ENCODE data around the gene C9orf152. TPM values are rescaled to one million over a fixed set of nuclear protein-coding genes. Genes with fewer than 3 reads are reported as not detected.
"Not testable (repeated sequence)": the region's sequence is repeated elsewhere in the genome, so short reads cannot be mapped to it uniquely, and the experiment has no call there.

Gene C9orf152
- polyA plus RNA-seq, 1 donor, result 0.36 TPM

DNA sequence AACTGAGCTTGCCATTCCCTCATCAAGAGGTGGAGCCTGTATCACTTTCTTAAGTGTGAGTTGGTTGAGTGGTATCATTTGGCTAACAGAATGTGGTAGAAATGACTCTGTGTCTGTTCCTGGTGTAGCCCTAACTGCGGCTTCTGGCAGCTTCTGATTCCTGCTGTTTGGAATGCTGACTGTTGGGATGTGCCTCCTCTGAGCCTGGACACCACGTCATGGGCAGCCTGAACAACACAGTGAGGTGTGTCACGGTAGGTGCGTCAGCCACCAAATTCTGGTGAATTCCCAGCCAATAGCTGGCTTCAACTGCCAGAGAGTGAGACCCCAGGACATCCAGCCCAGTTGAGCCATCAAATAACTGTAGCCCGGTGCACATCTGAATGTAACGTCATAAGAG is 6.1 kb upstream of the C9orf152 start:
- no peak for DNase-seq

DNA sequence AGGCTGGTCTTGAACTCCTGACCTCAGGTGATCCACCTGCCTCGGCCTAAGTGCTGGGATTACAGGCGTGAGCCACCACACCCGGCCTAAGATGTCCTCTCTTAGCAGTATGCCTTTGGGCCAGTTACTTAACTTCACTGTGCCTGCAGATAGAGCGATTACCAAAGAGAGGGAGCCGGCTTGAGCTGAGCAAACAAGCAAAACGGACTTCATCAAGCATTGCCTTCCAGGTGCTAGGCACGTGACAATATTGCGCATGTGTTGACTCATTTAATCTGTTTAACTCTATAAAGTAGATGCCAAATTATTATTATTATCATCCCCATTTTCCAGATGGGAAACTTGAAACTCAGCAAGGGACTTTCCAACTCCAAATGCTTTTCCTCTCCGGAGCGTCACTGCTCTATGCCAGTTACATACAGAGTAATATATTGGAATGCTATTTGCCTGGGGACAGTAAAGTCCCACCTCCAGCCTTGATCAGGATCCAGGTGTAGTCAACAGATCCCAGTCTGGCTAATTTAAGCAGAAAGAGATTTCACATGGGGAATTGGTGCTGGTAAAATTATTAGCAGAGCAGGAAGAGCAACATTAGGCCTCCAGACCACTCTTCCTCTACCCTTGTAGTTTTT is 5.6 kb upstream of the C9orf152 start:
- no peak for DNase-seq

DNA sequence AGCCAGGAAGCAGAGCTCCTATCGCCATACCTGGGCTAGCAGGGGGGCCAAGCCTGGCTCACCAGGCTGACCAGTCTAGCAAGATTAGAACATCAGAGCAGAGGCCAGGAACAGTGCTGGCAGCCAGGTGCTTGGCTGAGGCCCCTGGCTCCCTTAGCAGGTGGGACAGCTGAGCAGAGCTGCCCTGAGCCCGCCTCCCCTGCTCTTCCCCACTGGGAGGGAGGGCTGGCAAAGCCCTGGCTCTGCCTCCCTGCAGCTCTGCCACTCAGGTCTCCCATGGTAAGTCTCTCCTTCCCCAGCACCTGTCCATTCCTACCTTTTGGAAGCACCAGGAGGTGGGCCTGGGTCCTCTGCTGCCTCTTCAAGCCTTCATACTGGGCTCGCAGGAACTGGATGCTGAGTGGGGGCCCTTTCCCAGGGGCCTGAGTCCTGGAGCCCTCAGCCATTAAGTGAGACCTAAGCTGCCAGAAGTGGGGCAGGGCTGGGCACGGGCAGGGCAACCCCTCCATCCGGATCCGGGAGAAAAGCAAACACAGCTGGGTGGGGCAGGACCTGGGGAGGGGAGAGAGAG is 803 bp downstream of the C9orf152 start:
- DNase-seq, result no peak

DNA sequence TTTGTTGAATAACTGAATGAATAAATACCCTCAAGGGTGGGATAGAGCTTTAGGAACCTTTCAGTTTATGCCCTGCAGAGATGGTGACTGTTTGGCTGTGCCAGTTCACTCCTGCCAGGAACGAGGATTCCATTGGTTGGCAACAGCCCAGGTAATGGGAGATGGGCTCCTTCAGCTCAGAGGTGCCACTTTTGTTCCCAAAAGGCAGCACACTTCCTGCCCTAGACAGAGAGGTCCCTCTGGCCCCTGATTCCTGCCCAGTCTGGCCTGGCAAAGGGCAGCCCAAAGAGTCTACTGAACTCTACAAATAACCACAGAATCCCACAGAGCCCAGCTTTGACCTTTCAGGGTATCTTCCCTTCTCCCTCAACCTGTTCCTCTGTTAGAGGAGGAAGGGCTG is 1.6 kb downstream of the C9orf152 start:
- DNase-seq, result no peak

DNA sequence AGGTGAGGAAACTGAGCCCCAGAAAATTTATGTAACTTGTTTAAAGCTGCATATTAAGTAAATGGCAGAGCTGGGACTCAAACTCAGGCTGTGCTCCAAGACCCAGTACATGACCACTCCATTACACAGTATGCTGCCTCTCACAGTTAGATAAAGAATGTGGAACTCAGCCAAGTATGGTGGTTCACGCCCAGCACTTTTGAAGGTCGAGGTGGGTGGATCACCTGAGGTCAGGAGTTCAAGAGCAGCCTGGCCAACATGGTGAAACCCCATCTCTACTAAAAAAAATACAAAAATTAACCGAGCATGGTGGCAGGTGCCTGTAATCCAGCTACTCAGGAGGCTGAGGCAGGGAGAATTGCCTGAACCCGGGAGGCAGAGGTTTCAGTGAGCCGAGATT is 2.3 kb downstream of the C9orf152 start:
- not testable (repeated sequence) for DNase-seq

DNA sequence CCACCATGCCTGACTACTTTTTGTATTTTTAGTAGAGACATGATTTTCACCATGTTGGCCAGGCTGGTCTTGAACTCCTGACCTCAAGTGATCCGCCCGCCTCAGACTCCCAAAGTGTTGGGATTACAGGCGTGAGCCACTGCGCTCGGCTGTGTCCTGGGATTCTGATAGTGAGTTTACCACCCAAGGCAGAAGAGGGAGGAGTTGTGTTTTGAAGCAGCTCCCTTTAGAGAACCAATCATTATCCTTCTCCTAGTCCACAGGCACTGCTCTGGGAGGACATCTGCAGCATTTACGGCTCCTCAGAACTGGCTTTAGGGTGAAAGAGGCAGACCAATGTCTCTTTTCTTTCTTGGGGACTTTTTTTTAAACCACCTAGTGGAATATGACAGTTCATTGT is 5.7 kb downstream of the C9orf152 start:
- no peak for DNase-seq

DNA sequence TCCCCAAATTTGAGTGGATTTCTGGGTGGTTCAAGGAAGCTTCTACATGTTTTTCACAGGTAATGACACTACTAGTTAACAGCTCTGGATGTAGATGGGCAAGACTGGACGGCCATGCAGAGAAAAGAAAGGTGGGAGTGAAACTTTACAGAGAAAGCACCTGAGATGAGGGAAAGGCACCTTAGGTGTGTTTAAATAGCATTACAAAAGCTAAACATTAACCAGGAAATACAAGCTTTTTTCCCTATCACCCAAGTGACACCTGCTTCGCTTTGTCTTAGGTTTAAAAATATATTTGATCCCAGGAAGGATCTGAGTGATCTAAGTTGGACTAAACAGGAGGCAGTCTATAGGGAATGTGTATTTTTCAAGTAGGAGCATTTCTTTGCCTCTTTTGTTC is 8.3 kb downstream of the C9orf152 start:
- DNase-seq, result no peak

DNA sequence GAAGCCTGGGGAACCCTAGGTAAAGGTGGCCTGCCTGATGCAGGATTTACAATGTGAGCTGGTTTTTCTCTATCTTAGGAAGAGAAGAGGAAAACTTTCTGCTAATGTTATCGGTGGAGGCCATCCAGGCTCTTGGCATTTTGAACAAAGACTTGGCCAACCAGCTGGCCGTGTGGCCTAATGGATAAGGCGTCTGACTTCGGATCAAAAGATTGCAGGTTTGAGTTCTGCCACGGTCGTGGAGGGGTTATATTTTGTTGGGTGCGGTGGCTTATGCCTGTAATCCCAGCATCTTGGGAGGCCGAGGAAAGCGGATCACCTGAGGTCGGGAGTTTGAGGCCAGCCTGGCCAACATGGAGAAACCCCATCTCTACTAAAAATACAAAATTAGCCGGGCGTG is 9.6 kb downstream of the C9orf152 start:
- no peak for DNase-seq

DNA sequence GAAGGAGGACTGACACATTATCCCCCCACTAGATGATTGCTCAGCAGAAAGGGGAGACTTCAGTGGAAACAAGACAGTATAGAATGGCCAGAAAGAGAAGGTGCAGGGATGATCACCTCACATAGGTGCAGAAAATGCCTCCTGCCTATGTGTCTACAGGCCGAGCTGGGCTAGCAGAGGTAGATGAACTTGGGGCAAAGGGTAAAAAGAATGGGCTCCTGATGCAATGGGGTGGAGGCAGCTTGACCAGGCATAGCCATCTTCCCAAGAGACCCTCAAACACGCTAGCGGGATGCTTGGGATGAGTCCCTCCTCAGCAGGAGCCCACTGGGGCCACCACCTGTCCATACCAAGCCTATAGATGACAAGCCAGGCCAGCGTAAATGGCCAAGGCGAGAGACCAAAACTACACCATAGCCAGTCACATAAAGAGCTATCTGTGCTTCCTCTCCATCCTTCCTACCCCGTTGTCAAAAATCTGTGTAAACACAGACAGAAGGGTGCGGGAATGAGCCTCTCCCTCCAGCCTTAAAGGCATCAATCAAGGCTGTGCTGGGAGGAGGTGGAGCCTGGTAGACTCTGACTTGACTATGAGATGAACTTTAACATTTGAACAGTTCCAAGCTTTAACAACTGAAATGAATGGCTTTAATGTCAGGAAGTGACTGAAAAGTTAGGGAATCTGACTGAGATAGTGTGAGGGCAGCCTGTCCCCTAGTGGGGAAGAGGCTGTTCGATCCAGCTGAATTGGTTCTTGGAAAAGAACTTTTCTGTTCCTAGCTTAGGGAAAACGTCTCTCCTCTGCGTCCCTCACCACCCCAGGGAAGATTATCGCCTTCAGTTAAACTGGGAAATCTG is 10.4 kb downstream of the C9orf152 start:
- no peak for DNase-seq

DNA sequence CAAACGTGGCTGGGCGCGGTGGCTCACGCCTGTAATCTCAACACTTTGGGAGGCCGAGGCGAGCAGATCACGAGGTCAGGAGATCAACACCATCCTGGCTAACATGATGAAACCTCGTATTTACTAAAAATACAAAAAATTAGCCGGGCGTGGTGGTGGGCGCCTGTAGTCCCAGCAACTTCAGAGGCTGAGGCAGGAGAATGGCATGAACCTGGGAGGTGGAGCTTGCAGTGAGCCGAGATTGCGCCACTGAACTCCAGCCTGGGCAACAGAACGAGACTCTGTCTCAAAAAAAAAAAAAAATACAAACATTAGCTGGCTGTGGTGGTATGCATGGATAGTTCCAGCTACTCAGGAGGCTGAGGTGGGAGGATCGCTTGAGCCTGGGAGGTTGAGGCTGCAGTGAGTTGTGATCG is 11.9 kb downstream of the C9orf152 start:
- DNase-seq, result not testable (repeated sequence)

DNA sequence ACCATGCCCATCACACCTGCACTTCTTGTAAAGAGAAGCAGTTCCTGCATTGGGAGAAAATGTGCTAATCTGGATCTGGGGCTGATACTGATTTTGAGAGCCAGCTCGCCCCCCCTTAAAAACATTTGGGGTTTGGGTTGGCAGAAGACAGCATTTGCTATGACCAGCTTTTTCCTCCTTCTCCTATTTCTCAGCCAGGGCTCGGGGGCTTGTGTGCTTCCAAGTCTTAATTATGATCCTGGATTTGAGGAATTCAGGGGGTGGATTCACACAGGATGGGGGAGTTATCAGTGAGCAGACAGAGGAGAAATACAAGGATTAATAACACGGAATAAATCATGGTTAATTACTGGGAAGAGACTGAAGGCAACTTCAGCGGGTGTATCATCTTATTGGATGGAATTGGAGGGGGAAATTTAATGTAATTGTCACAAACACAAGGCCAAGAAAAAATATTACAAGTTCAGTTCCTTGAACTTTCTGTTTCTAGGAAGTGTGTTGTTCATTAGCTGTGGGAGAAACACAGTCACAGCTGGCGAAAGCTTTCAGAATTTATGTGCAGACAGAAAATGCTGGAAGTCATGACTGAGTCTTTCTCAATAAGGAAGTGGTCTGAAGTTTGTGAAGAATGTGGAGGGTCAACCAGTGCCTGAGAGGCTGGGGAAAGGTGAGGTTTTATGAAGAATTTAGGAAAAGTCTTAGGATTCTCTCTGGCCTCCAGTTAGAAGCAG is 15.3 kb downstream of the C9orf152 start:
- DNase-seq, result peak; percentile 79

DNA sequence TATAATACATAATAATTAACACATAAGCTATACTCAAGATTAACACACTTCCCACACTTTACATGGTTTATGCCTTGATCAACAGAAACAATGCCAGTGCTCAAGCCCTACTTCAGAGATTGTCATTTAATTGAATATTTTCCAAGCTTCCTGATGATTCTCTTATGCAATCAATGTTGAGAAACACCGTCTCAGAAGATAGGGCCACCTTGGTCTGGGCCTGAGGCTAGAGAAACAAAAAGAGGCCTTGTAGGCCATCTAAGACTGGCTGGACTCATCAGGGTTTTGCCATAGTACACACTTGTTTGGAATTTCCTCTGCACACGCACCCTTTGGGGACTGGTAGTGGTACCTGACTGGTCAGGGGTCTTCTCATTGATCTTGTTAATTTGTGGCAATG is 16.3 kb downstream of the C9orf152 start:
- no peak for DNase-seq

DNA sequence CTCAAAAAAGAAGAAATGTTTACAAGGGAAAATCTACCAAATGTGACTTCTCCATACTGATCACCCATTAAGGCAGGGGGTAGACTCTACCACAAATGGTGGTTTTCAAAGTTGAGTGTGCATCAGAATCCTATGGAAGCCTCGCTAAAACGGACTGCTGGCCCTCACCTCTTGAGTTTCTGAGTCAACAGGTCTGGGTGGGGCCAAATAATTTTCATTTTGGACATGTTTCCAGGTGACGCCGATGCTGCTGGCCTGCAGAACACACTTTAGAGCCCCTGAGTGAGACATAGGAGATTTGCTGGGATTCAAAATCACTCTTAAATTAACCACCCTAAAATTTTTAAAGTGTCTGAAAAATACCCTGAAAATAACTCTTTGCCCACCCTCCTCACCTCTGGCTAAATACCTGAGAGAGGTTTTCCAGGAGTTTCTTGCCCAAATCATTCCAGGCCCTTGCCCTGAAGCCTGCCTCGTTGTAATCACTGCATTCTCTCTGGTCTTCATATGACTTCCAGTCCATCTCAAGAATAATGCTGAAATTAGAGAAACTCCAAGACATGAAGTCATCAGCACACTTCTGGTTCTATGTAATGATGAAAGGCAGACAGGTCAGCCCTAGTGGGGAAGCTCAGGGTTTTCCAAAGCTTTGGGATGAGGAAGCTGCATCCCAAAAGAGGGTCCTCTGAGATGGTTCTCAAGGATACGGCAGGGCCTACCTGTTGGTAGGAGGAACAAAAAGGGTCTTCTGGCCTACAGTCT is 18.2 kb downstream of the C9orf152 start:
- DNase-seq, result no peak

DNA sequence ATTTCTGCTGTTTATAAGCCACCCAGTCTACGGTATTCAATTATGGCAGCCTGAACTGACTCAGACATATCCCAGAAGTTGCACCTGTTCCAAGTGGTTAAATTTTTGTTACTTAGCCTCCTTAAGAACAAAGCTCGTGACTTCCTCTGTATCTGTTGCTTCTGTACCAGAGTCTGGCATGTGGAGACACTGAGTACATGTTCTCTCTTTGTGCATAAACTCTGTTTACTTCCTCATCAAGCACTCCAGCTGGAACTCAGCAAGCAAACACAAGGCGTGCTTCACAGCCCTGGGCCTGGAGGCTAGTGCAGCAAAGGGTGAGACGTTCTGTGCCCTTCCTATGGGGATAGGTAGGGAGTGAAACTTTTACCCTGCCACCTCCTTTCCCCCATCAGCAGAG is 19.0 kb downstream of the C9orf152 start:
- no peak for DNase-seq

DNA sequence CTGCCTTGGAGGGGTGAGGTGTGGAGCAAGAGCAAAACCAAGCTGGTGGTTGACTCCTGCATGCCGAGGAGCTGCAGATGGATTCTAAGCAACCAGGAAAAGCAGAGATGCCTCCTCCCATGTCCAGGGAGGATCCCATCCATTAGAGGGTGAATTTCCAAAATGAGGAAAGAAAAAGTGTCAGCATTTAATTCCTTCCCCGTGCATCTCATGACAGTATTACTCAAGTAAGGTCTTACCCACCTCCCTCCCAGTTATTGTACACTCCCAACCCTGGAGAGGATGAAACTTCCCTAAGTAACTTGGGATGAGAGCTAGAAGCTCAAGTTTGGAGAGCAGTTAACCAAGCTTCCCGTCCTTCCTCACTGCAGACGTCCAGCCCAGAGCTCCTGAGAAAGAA is 19.9 kb downstream of the C9orf152 start:
- no peak for DNase-seq

DNA sequence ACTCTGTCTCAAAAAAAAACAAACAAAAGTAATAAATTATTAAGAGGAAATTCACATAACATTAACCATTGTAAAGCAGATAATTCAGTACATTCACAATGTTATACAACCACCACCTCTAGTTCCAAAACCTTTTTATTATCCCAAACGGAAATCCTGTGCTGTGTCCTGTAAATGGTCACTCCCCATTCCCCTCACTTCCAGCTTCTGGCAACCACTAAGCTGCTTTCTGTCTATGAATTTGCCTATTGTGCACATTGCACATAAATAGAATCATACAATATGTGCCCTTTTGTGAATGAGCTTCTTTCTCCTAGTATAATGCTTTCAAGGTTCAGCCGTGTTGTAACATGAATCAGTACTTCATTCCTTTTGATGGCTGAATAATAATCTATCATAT is 20.8 kb downstream of the C9orf152 start:
- no peak for DNase-seq

DNA sequence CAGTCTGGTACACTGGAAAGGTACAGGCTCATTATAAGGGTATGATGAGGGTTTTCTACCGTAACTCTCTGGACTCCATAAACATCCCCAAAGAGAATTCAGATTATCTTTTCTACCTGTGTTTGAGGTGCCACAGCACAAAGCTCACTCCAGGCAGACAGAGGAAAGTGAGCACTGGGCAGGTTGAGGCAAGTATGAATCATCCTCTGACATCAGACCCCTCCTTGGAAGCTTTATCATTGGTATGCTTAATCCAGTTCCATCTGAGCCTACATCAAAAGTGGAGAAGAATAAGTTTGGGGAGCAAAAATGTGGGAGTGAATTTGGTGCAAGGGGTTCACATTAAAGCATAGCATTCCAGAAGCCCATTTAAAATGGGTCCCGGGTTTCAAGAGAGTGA is 21.7 kb downstream of the C9orf152 start:
- no peak for DNase-seq

DNA sequence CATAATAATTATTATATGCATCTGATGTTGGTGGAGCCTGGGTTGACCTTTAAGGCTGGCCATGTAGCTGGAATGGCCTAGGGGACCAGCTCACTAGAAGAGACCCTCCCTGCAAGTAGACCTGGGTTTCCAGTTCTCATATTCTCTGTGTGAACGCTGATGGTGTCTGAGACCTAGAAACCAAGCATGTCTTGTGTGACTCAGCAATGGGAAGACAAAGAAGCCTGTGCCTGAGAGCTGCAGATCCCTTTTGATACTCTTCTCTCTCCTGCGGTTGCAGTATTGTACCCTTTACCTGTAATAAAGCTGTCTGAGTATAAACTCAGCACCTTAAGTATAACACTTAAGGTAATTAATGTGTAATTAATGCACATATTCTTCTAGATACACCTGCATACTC is 22.2 kb downstream of the C9orf152 start:
- no peak for DNase-seq

DNA sequence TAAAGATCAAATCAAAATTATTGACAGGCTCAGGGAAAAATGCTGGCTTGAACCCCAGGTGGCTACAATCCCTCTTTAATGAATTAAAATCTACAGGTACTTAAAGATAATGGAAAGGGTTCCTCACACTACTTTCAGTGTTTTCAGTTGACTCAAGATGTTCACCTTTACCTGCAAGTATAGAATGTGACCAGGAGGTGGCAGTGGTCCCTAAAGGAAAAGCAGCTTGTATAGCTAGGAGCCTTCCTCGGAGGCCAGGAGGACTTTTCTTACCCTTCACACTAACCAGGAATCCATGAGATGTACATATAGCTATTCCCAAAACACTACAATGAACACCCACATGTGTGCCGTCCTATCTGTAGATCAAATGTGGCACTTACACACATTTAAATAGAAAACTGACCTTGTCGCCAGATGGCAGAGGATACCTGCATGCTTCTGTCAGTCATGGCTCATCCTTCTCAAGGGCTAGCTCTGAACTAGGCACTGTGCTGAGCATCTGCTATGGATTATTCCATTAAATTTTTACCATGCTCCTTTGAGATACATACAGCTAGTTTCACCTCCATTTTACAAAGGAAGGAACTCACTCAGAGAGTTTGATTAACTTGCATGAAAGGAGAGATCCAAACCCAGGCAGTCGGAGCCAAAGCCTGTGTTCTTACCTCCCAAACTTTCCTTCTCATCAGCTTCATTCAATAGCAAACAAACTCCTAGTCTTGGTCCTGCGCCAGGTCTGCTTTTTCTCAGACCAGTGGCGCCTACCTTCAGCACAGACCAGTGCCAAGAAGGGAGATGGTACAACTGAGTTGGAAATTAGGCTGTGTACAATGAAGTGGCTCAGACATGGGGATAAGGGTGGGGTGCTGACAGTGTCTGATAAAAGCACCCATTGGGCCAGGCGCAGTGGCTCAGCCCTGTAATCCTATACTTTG is 24.5 kb downstream of the C9orf152 start:
- DNase-seq, result peak; percentile 62

DNA sequence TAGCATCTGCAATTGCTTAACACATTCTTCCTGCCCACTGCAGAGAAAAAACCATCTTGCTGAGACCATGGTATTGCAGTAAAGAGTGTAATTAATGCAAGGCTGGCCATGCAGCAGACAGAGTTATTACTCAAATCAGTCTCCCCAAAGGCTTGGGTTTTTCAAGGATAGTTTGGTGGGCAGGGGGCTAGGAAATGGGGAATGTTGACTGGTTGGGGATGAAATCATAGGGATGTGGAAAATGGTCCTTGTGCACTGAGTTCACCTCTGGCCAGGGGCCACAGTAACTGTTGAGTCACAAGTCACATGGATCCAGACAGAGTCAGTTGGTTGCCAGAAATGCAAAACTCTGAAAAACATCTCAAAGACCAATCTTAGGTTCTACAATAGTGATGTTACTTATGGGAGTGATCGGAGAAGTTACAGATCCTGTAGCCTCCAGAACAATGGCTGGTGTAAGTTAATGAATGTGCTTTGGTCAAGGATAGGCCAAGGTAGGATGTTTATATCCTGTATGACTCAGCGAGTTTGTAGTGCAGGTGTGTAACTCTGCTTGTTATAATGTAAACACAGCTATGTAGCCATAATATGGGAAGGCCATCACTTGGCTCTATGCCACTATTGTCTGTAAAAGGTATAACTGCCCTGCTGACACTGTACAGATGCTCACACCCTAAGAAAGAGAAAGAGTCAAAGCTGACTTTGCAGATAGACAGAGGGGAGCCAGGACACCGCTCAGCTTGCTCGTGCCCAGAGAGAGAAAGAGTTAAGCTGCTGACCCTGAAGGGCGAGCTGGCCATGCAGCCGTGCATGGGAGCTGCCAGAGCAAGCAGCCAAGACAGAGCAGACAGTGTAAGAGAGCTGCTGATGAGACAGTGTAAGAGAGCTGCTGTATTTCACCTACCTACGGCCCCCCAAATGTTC is 27.2 kb downstream of the C9orf152 start:
- DNase-seq, result no peak

Measured in hindlimb muscle (tissue), 1 donor.